ENCODE results near the gene PTCH1. TPM values are rescaled to one million over a fixed set of nuclear protein-coding genes. Genes with fewer than 3 reads are reported as not detected.

PTCH1 gene
- total and polyA plus RNA-seq, 2 donors (not counting 1 experiment from before 2014, with no cell fraction given), result 3.3 to 20.1 TPM

GRCh38 chr9:95491543-95492320, 25.0 kb downstream of the PTCH1 start:
- no peaks in the 10 kb centered on the region for H3K9me3 ChIP-seq (ENCODE audit: control insufficient read depth, insufficient read depth, low read depth, low read length)
- TF ChIP-seq CTCF (conservative IDR thresholded peaks at IDR 0.05 in 1 of 2, IDR thresholded peaks at IDR 0.05 in 1 of 2; ENCODE audit: low read depth in 1 of 2, low read length in 2 of 2) (no peak), EZH2 (IDR thresholded peaks at IDR 0.05; ENCODE audit: low read length, missing control alignments) (no peak)
- no peaks in the 10 kb centered on the region for H3K27me3 ChIP-seq (ENCODE audit: control insufficient read depth, insufficient read depth, low read length)
- H3K79me2 ChIP-seq (ENCODE audit: control insufficient read depth, insufficient read depth, low read length), result no peaks in the 10 kb centered on the region
- no peak overlapping the region for H3K27ac ChIP-seq (ENCODE audit: insufficient read depth, low read length)
- no peak overlapping the region for H3K4me3 ChIP-seq (replicated peaks in 1 of 4; ENCODE audit: control extremely low read depth in 1 of 4, insufficient read depth in 1 of 4, low read depth in 3 of 4, low read length in 4 of 4)
- peaks cover 2% of the 10 kb centered on the region for H3K4me1 ChIP-seq (ENCODE audit: control insufficient read depth, extremely low read depth, insufficient read depth, low read length)
- H4K20me1 ChIP-seq (ENCODE audit: control insufficient read depth, extremely low read depth, insufficient read depth, low read length), result no peaks in the 10 kb centered on the region
- no peak overlapping the region for H3K4me2 ChIP-seq (ENCODE audit: extremely low read depth, insufficient read depth, low read length)
- no peak overlapping the region for H2AFZ ChIP-seq (ENCODE audit: low read length)
- no peak overlapping the region for H3K9ac ChIP-seq (ENCODE audit: insufficient read depth, low read length)
- no peaks in the 10 kb centered on the region for H3K36me3 ChIP-seq (ENCODE audit: control insufficient read depth, insufficient read depth, low read length)
- DNase-seq (ENCODE audit: low read depth in 2 of 2), result no peak

DNA sequence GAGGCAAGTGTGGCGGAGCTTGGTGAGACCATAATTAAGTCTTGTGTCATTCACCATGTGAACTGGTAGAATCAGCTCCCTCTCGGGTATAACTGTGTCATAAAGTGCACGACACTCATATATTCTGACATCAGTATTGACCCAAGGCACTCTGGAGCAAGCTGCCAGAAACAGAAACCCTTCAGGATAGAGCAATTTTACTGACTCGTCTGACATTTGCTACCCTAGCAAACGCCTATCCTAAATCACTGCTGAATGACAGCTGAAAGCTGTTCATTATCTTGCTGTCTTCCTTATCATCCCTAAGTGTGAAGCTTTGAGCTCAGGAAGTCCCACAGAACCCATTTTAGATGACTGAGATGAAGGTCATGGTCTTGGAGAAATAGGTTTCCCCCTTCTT, 27.8 kb downstream of the PTCH1 start:
- Histone ChIP-seq H3K9me3 (ENCODE audit: control insufficient read depth, insufficient read depth, low read depth, low read length) (no peaks in the 10 kb centered on the region), H3K4me3 (replicated peaks in 1 of 4; ENCODE audit: control extremely low read depth in 1 of 4, insufficient read depth in 1 of 4, low read depth in 3 of 4, low read length in 4 of 4) (no peak overlapping the region), H3K4me1 (ENCODE audit: control insufficient read depth, extremely low read depth, insufficient read depth, low read length) (no peaks in the 10 kb centered on the region), H3K36me3 (ENCODE audit: control insufficient read depth, insufficient read depth, low read length) (no peaks in the 10 kb centered on the region), H3K9ac (ENCODE audit: insufficient read depth, low read length) (no peak overlapping the region), H3K27ac (ENCODE audit: insufficient read depth, low read length) (no peak overlapping the region), H2AFZ (ENCODE audit: low read length) (no peak overlapping the region), H3K4me2 (ENCODE audit: extremely low read depth, insufficient read depth, low read length) (no peak overlapping the region), H3K79me2 (ENCODE audit: control insufficient read depth, insufficient read depth, low read length) (no peaks in the 10 kb centered on the region), H3K27me3 (ENCODE audit: control insufficient read depth, insufficient read depth, low read length) (no peaks in the 10 kb centered on the region), H4K20me1 (ENCODE audit: control insufficient read depth, extremely low read depth, insufficient read depth, low read length) (no peaks in the 10 kb centered on the region)
- DNase-seq (ENCODE audit: low read depth in 2 of 2), result no peak
- TF ChIP-seq EZH2 (IDR thresholded peaks at IDR 0.05; ENCODE audit: low read length, missing control alignments) (no peak), CTCF (conservative IDR thresholded peaks at IDR 0.05 in 1 of 2, IDR thresholded peaks at IDR 0.05 in 1 of 2; ENCODE audit: low read depth in 1 of 2, low read length in 2 of 2) (no peak)

- H4K20me1 ChIP-seq (ENCODE audit: control insufficient read depth, extremely low read depth, insufficient read depth, low read length), result no peaks in the 10 kb centered on the region
- no peaks in the 10 kb centered on the region for H3K79me2 ChIP-seq (ENCODE audit: control insufficient read depth, insufficient read depth, low read length)
- no peak overlapping the region for H3K27ac ChIP-seq (ENCODE audit: insufficient read depth, low read length)
- no peak overlapping the region for H3K9ac ChIP-seq (ENCODE audit: insufficient read depth, low read length)
- DNase-seq (ENCODE audit: low read depth in 2 of 2), result no peak
- no peak overlapping the region for H2AFZ ChIP-seq (ENCODE audit: low read length)
- no peak overlapping the region for H3K4me3 ChIP-seq (replicated peaks in 1 of 4; ENCODE audit: control extremely low read depth in 1 of 4, insufficient read depth in 1 of 4, low read depth in 3 of 4, low read length in 4 of 4)
- H3K4me2 ChIP-seq (ENCODE audit: extremely low read depth, insufficient read depth, low read length), result no peak overlapping the region
- H3K27me3 ChIP-seq (ENCODE audit: control insufficient read depth, insufficient read depth, low read length), result no peaks in the 10 kb centered on the region
- H3K4me1 ChIP-seq (ENCODE audit: control insufficient read depth, extremely low read depth, insufficient read depth, low read length), result no peaks in the 10 kb centered on the region
- no peaks in the 10 kb centered on the region for H3K36me3 ChIP-seq (ENCODE audit: control insufficient read depth, insufficient read depth, low read length)
- no peaks in the 10 kb centered on the region for H3K9me3 ChIP-seq (ENCODE audit: control insufficient read depth, insufficient read depth, low read depth, low read length)
- no peak for TF ChIP-seq CTCF (conservative IDR thresholded peaks at IDR 0.05 in 1 of 2, IDR thresholded peaks at IDR 0.05 in 1 of 2; ENCODE audit: low read depth in 1 of 2, low read length in 2 of 2)
Measured at GRCh38 chr9:95486318-95486717, 30.5 kb downstream of the PTCH1 start.

Data from fibroblast of lung (primary cell).